Stomach (tissue), 4 donors: ENCODE measurements around the gene CALN1.

ENCODE experiments used
- EP300 ChIP-seq: sonication (generic); formaldehyde crosslinking; IDR thresholded peaks from one replicate; pipeline ENCODE4 v1.6.1; 2017; ENCODE audit warnings: antibody characterized with exemption
- POLR2AphosphoS5 ChIP-seq, 3 donors: sonication (generic); formaldehyde crosslinking; IDR thresholded peaks; one replicate each; pipeline ENCODE4 v1.6.1; 2016; ENCODE audit warnings: antibody characterized with exemption in 3 of 3
- TF ChIP-seq, protein P1 (sequence below), 7 experiments: fragments of 450-650 bp in 4 of 7; fragments of 200-600 bp in 3 of 7; sonication (generic) in 3 of 7; IDR thresholded peaks; one replicate each; pipeline ENCODE4 v1.5.1; 2016 to 2019; ENCODE audit warnings: antibody characterized with exemption in 7 of 7, control low read depth in 2 of 7, mild to moderate bottlenecking in 1 of 7

GRCh38 chr7:72405871-72406270 is 6.3 kb downstream of the CALN1 start:
- TF ChIP-seq EP300: no peak
- TF ChIP-seq, protein P1, sequence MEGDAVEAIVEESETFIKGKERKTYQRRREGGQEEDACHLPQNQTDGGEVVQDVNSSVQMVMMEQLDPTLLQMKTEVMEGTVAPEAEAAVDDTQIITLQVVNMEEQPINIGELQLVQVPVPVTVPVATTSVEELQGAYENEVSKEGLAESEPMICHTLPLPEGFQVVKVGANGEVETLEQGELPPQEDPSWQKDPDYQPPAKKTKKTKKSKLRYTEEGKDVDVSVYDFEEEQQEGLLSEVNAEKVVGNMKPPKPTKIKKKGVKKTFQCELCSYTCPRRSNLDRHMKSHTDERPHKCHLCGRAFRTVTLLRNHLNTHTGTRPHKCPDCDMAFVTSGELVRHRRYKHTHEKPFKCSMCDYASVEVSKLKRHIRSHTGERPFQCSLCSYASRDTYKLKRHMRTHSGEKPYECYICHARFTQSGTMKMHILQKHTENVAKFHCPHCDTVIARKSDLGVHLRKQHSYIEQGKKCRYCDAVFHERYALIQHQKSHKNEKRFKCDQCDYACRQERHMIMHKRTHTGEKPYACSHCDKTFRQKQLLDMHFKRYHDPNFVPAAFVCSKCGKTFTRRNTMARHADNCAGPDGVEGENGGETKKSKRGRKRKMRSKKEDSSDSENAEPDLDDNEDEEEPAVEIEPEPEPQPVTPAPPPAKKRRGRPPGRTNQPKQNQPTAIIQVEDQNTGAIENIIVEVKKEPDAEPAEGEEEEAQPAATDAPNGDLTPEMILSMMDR (IDR thresholded peaks at IDR 0.05): no peak
- no peak for TF ChIP-seq POLR2AphosphoS5 (IDR thresholded peaks at IDR 0.05)
